Liver (tissue), 9 donors: ENCODE data around the gene TXNIP. TPM values are rescaled to one million over a fixed set of nuclear protein-coding genes. Genes with fewer than 3 reads are reported as not detected.
A peak's percentile ranks its signal among the peaks of the same experiment; 100 is the strongest.

ENCODE experiments used
- DNase-seq: peaks from one replicate; pipeline ENCODE4 v3.0.0-alpha.2; 2017; ENCODE audit warnings: low spot score
- H3K27ac ChIP-seq, 2 donors: one replicate each; pipeline ENCODE4 v1.7.0; 2013; ENCODE audit warnings: inconsistent platforms in 2 of 2, low read length in 2 of 2, control low read depth in 1 of 2, low read depth in 1 of 2, mild to moderate bottlenecking in 1 of 2
- H3K27me3 ChIP-seq, 4 donors: one replicate each; pipeline versions ENCODE4 v1.6.1 to v1.7.0; 2013; ENCODE audit warnings: low read length in 3 of 4, inconsistent platforms in 1 of 4, mild to moderate bottlenecking in 1 of 4, moderate library complexity in 1 of 4; ENCODE audit not compliant: control insufficient read depth in 4 of 4, insufficient read depth in 4 of 4
- H3K36me3 ChIP-seq, 4 donors: one replicate each; pipeline versions ENCODE4 v1.6.1 to v1.7.0; 2013; ENCODE audit warnings: low read length in 3 of 4, mild to moderate bottlenecking in 3 of 4, low read depth in 1 of 4, moderate library complexity in 1 of 4; ENCODE audit not compliant: control insufficient read depth in 4 of 4, insufficient read depth in 3 of 4
- H3K4me1 ChIP-seq, 4 donors: one replicate each; pipeline versions ENCODE4 v1.6.1 to v1.7.0; 2013; ENCODE audit warnings: low read length in 3 of 4, mild to moderate bottlenecking in 3 of 4, moderate library complexity in 1 of 4; ENCODE audit not compliant: control insufficient read depth in 4 of 4, insufficient read depth in 4 of 4
- H3K4me3 ChIP-seq, 3 donors: one replicate each; pipeline versions ENCODE4 v1.6.1 to v1.7.0; 2013; ENCODE audit warnings: low read length in 3 of 3, control low read depth in 1 of 3, low read depth in 1 of 3, mild to moderate bottlenecking in 1 of 3
- H3K9ac ChIP-seq, 2 donors: one replicate each; pipeline ENCODE4 v1.7.0; 2013; ENCODE audit warnings: low read length in 2 of 2, mild to moderate bottlenecking in 2 of 2, moderate library complexity in 2 of 2, control low read depth in 1 of 2, low read depth in 1 of 2
- H3K9me3 ChIP-seq, 4 donors: one replicate each; pipeline versions ENCODE4 v1.6.1 to v1.7.0; 2013; ENCODE audit warnings: low read length in 3 of 4; ENCODE audit not compliant: control insufficient read depth in 4 of 4
- EGR1 ChIP-seq, 2 donors: IDR thresholded peaks; 2 replicates each; pipeline ENCODE4 v1.6.1; 2016 to 2018; ENCODE audit warnings: antibody characterized with exemption in 2 of 2, low read depth in 2 of 2
- FOXA1 ChIP-seq: IDR thresholded peaks from 2 replicates; pipeline ENCODE4 v1.6.1; 2016; ENCODE audit warnings: antibody characterized with exemption
- FOXA2 ChIP-seq: IDR thresholded peaks from 2 replicates; pipeline ENCODE4 v1.6.1; 2016; ENCODE audit warnings: antibody characterized with exemption
- GABPA ChIP-seq, 2 donors: IDR thresholded peaks in 1 of 2; conservative IDR thresholded peaks in 1 of 2; 2 replicates each; pipeline ENCODE4 v1.6.1; 2016; ENCODE audit warnings: antibody characterized with exemption in 2 of 2, mild to moderate bottlenecking in 1 of 2, moderate library complexity in 1 of 2
- HNF4A ChIP-seq, 2 donors: conservative IDR thresholded peaks; 2 replicates each; pipeline ENCODE4 v1.6.1; 2016; ENCODE audit warnings: antibody characterized with exemption in 2 of 2, mild to moderate bottlenecking in 2 of 2
- HNF4G ChIP-seq: IDR thresholded peaks from 2 replicates; pipeline ENCODE4 v1.6.1; 2016; ENCODE audit warnings: antibody characterized with exemption
- JUND ChIP-seq, 2 donors: IDR thresholded peaks; 2 replicates each; pipeline ENCODE4 v1.6.1; 2016; ENCODE audit warnings: antibody characterized with exemption in 2 of 2
- NR2F2 ChIP-seq: IDR thresholded peaks from 2 replicates; pipeline ENCODE4 v1.6.1; 2016; ENCODE audit warnings: antibody characterized with exemption
- RAD21 ChIP-seq, 2 donors: IDR thresholded peaks; 2 replicates each; pipeline ENCODE4 v1.6.1; 2016; ENCODE audit warnings: antibody characterized with exemption in 2 of 2, mild to moderate bottlenecking in 2 of 2
- RXRA ChIP-seq, 2 donors: IDR thresholded peaks; 2 replicates each; pipeline ENCODE4 v1.6.1; 2017 to 2018; ENCODE audit warnings: antibody characterized with exemption in 2 of 2, mild to moderate bottlenecking in 1 of 2
- SP1 ChIP-seq: IDR thresholded peaks from 2 replicates; pipeline ENCODE4 v1.6.1; 2018; ENCODE audit warnings: antibody characterized with exemption, mild to moderate bottlenecking
- TAF1 ChIP-seq: conservative IDR thresholded peaks from 2 replicates; pipeline ENCODE4 v1.6.1; 2016; ENCODE audit warnings: antibody characterized with exemption, mild to moderate bottlenecking
- YY1 ChIP-seq: IDR thresholded peaks from 2 replicates; pipeline ENCODE4 v1.6.1; 2016; ENCODE audit warnings: antibody characterized with exemption, mild to moderate bottlenecking
- WGBS: extraction: QIAGEN DNeasy Blood & Tissue Kit; methylation state at CpG from one replicate; pipeline ENCODE4 v1.1.7; 2013; 5-methylcytosine and 5-hydroxymethylcytosine counted together
- polyA plus RNA-seq, 2 donors: library from polyadenylated mRNA; stranded (reverse) in 1 of 2; unstranded in 1 of 2; fragments of 200-250 nt in 1 of 2; fragments of >200 nt in 1 of 2; fragmentation: Nextera tagmentation in 1 of 2; extraction: Ambion mirVana in 1 of 2; gene quantifications; one replicate each; pipeline versions ENCODE4 v1.2.1 to v1.2.3, GENCODE V29; 2013 to 2015
- total RNA-seq, 2 donors: library from RNA; depleted of rRNA; stranded (reverse); fragments of >200 nt; gene quantifications; one replicate each; pipeline ENCODE4 v1.2.3, GENCODE V29; 2014
- TF ChIP-seq, protein P1 (sequence below): IDR thresholded peaks from 2 replicates; pipeline ENCODE4 v1.6.1; 2016; ENCODE audit warnings: antibody characterized with exemption
- TF ChIP-seq, protein P2 (sequence below): IDR thresholded peaks from 2 replicates; pipeline ENCODE4 v1.6.1; 2016; ENCODE audit warnings: antibody characterized with exemption
- TF ChIP-seq, protein P3 (sequence below): fragments of 150-350 bp; IDR thresholded peaks from 2 replicates; pipeline ENCODE4 v1.5.1; 2017; ENCODE audit warnings: improper control_type of control experiment, low read depth, low read length; ENCODE audit not compliant: missing input control
- TF ChIP-seq, protein P4 (sequence below): IDR thresholded peaks from 2 replicates; pipeline ENCODE4 v1.6.1; 2016; ENCODE audit warnings: antibody characterized with exemption
- donor health status: healthy.
- donor health status: healthy.
- donor health status: healthy.
- donor health status: healthy.
- donor health status: healthy.

Gene TXNIP
- total and polyA plus RNA-seq, 4 donors = 53.8 to 223 (median 92.0) TPM

DNA sequence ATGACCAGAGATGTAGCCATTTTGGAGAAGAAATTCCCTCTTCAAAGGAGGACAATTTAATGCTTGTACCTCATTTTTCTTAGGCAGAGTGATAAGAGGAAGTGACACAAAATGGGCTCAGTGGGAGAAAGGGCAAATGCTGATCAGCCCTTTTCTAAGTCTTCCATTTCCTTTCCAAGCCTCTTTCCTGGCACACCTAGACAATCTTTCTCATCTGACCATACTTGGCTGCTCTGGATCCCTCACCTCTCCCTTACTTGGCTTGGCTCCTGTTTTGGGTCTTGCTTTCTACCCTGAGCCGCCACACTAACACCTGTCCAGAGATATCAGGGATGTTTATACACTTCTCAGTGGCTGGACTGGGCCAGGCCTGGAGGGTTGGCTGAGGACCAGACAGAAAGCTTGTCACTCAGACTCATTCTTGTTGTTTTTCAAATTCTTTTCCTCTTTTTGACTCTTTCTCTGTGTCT, 13.1 kb downstream of the TXNIP start (continued):
- TF ChIP-seq, protein P1, sequence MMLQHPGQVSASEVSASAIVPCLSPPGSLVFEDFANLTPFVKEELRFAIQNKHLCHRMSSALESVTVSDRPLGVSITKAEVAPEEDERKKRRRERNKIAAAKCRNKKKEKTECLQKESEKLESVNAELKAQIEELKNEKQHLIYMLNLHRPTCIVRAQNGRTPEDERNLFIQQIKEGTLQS = no peak

DNA sequence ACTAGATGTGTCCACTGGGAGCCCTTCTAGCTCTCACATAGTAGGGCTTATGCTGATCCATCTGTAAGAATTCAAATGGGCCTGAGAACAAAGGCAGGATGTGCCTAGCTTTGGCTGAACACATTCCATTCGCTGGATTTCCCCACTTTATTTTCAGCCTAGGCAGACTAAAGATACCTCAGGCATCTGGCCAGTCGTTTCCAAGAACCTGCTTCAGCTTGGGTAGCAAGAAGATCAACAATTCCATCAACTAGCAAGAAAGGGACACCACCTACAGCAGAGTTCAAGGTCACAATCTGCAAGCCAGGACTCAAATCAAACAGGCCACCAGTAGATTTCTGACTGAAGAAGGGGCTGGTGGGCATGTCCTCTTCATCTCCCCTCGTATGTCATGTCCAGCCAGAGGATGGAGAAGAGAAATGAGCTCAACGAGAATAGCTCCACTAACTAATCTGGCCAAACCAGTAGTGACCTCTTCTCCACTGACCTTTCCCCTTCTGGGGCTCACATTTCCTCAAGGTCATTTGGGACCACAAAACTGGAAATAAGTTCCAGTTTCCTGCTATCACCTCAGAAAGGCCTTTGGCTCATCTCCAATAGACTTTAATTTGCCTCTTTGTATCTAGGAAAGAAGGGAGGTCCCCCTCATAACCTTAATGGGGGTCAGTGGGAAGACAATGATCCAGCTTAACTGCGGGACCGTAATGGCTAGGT, 14.2 kb downstream of the TXNIP start:
- WGBS = 81% methylated on average over 6 of the region's 6 CpGs
- Histone ChIP-seq H3K9ac (no peak overlapping the region), H3K9me3 (no peaks in the 10 kb centered on the region), H3K27me3 (no peaks in the 10 kb centered on the region), H3K36me3 (peaks cover 0 to 8% (median 0%) of the 10 kb centered on the region in 4 donors), H3K4me3 (no peak overlapping the region), H3K27ac (peak overlapping the region in 1 of 2 donors; percentile 44), H3K4me1 (peaks cover 28 to 58% (median 38%) of the 10 kb centered on the region in 4 donors)
- TF ChIP-seq EGR1 (IDR thresholded peaks at IDR 0.05; ENCODE audit: low read depth in 2 of 2) (no peak), HNF4G (no peak), SP1 (no peak), GABPA (IDR thresholded peaks at IDR 0.05 in 1 of 2, conservative IDR thresholded peaks at IDR 0.05 in 1 of 2) (no peak), RXRA (IDR thresholded peaks at IDR 0.05) (peak in 1 of 2 donors; percentile 43), FOXA2 (no peak), JUND (IDR thresholded peaks at IDR 0.05) (no peak), FOXA1 (no peak), HNF4A (conservative IDR thresholded peaks at IDR 0.05) (no peak), NR2F2 (peak; percentile 63), RAD21 (IDR thresholded peaks at IDR 0.05) (no peak)
- TF ChIP-seq, protein P2, sequence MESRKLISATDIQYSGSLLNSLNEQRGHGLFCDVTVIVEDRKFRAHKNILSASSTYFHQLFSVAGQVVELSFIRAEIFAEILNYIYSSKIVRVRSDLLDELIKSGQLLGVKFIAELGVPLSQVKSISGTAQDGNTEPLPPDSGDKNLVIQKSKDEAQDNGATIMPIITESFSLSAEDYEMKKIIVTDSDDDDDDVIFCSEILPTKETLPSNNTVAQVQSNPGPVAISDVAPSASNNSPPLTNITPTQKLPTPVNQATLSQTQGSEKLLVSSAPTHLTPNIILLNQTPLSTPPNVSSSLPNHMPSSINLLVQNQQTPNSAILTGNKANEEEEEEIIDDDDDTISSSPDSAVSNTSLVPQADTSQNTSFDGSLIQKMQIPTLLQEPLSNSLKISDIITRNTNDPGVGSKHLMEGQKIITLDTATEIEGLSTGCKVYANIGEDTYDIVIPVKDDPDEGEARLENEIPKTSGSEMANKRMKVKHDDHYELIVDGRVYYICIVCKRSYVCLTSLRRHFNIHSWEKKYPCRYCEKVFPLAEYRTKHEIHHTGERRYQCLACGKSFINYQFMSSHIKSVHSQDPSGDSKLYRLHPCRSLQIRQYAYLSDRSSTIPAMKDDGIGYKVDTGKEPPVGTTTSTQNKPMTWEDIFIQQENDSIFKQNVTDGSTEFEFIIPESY = no peak
- TF ChIP-seq, protein P3, sequence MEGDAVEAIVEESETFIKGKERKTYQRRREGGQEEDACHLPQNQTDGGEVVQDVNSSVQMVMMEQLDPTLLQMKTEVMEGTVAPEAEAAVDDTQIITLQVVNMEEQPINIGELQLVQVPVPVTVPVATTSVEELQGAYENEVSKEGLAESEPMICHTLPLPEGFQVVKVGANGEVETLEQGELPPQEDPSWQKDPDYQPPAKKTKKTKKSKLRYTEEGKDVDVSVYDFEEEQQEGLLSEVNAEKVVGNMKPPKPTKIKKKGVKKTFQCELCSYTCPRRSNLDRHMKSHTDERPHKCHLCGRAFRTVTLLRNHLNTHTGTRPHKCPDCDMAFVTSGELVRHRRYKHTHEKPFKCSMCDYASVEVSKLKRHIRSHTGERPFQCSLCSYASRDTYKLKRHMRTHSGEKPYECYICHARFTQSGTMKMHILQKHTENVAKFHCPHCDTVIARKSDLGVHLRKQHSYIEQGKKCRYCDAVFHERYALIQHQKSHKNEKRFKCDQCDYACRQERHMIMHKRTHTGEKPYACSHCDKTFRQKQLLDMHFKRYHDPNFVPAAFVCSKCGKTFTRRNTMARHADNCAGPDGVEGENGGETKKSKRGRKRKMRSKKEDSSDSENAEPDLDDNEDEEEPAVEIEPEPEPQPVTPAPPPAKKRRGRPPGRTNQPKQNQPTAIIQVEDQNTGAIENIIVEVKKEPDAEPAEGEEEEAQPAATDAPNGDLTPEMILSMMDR = no peak
- TF ChIP-seq, protein P4, sequence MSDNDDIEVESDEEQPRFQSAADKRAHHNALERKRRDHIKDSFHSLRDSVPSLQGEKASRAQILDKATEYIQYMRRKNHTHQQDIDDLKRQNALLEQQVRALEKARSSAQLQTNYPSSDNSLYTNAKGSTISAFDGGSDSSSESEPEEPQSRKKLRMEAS = no peak
- TF ChIP-seq, protein P1 = no peak
- no peak for DNase-seq

DNA sequence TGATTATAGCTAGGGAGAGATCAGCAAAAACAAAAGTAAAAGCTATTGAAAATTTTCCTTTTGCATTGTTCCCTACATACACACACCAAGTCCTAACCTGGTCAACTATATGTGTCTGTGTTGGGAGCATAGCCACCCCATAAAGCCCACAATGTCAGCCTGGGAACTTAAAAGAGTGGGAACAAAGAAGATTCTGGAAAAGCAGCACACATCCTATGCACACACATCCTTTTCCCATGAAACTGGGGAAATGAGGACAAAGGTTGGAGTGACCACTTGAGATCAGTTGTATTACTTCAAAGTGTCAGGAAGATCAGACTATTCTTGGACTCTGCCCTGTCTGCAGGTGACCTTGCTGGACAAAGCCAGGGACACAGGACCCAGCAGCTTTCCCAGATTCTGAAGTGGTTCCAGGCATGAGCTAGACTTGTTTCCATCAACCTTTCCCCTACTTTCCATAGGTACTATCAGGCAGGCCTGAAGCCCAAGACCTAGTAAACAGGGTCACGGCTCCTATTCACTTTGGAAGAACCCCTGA, 15.9 kb downstream of the TXNIP start:
- no peaks in the 10 kb centered on the region for H3K27me3 ChIP-seq
- WGBS = 36% methylated on average over 1 of the region's 1 CpG
- H3K36me3 ChIP-seq = peaks cover 0 to 8% (median 0%) of the 10 kb centered on the region in 4 donors
- no peak overlapping the region for H3K4me3 ChIP-seq
- H3K27ac ChIP-seq = peak overlapping the region; percentile 72 to 87
- no peaks in the 10 kb centered on the region for H3K9me3 ChIP-seq
- H3K4me1 ChIP-seq = peaks cover 19 to 47% (median 34%) of the 10 kb centered on the region in 4 donors
- DNase-seq = no peak
- H3K9ac ChIP-seq = peak overlapping the region in 1 of 2 donors; percentile 54
- TF ChIP-seq HNF4A (conservative IDR thresholded peaks at IDR 0.05) (peak; percentile 82 to 88), GABPA (IDR thresholded peaks at IDR 0.05 in 1 of 2, conservative IDR thresholded peaks at IDR 0.05 in 1 of 2) (no peak), FOXA2 (no peak), TAF1 (no peak), NR2F2 (no peak), YY1 (no peak), EGR1 (IDR thresholded peaks at IDR 0.05; ENCODE audit: low read depth in 2 of 2) (peak in 1 of 2 donors; percentile 58), HNF4G (peak; percentile 57), JUND (IDR thresholded peaks at IDR 0.05) (peak in 1 of 2 donors; percentile 70), SP1 (peak; percentile 67)
- TF ChIP-seq, protein P3 = no peak
- TF ChIP-seq, protein P2 = no peak
- TF ChIP-seq, protein P4 = peak; percentile 56
- TF ChIP-seq, protein P1 = no peak
